DOHH2 (cell line): ENCODE measurements around the gene DUSP12.

Experiments
- H3F3A ChIP-seq: fragments of 200-600 bp; sonication (generic), shearing (Covaris generic); 2 replicates; pipeline ENCODE4 v1.6.0; 2016; ENCODE audit warnings: antibody characterized with exemption, mild to moderate bottlenecking; ENCODE audit not compliant: control insufficient read depth, insufficient read depth
- H3K27ac ChIP-seq: fragments of 200-600 bp; sonication (generic); 2 replicates; pipeline ENCODE4 v1.5.1; 2014; ENCODE audit warnings: low read depth, mild to moderate bottlenecking, low read length, moderate library complexity
- H3K27me3 ChIP-seq: fragments of 200-600 bp; sonication (generic); 2 replicates; pipeline ENCODE4 v1.6.1; 2014; ENCODE audit warnings: mild to moderate bottlenecking, low read length, mixed read lengths; ENCODE audit not compliant: control insufficient read depth
- H3K36me3 ChIP-seq: fragments of 200-600 bp; sonication (generic); 2 replicates; pipeline ENCODE4 v1.6.1; 2014; ENCODE audit warnings: mild to moderate bottlenecking, low read length, moderate library complexity, mixed read lengths; ENCODE audit not compliant: control insufficient read depth
- H3K4me1 ChIP-seq: fragments of 200-600 bp; sonication (generic); 2 replicates; pipeline ENCODE4 v1.6.1; 2014; ENCODE audit warnings: mild to moderate bottlenecking, low read length, mixed read lengths; ENCODE audit not compliant: control insufficient read depth
- H3K4me2 ChIP-seq: fragments of 200-600 bp; sonication (generic); 2 replicates; pipeline ENCODE4 v1.6.0; 2014; ENCODE audit warnings: mild to moderate bottlenecking, low read length, moderate library complexity
- H3K4me3 ChIP-seq: fragments of 200-600 bp; sonication (generic); 2 replicates; pipeline ENCODE4 v1.5.1; 2014; ENCODE audit warnings: mild to moderate bottlenecking, low read length, mixed read lengths
- H3K79me2 ChIP-seq: fragments of 200-600 bp; sonication (generic); 2 replicates; pipeline ENCODE4 v1.6.1; 2014; ENCODE audit warnings: mild to moderate bottlenecking, low read length, mixed read lengths; ENCODE audit not compliant: control insufficient read depth
- H3K9me2 ChIP-seq: fragments of 200-600 bp; sonication (generic); replicated peaks from 2 replicates; pipeline ENCODE4 v1.6.1; 2014; ENCODE audit warnings: mild to moderate bottlenecking, low read length, mixed read lengths; ENCODE audit not compliant: control insufficient read depth
- H3K9me3 ChIP-seq: fragments of 200-600 bp; sonication (generic); 2 replicates; pipeline ENCODE4 v1.6.1; 2014; ENCODE audit warnings: antibody characterized with exemption, low read length, mixed read lengths; ENCODE audit not compliant: control insufficient read depth, insufficient read depth
- H4K20me1 ChIP-seq: fragments of 200-600 bp; sonication (generic); 2 replicates; pipeline ENCODE4 v1.6.0; 2014; ENCODE audit warnings: low read depth, mild to moderate bottlenecking, antibody characterized with exemption, low read length, moderate library complexity; ENCODE audit not compliant: control insufficient read depth, insufficient read depth
- EZH2phosphoT487 ChIP-seq: fragments of 200-600 bp; sonication (generic); IDR thresholded peaks from 2 replicates; pipeline ENCODE4 v1.6.1; 2017; ENCODE audit warnings: borderline replicate concordance, mild to moderate bottlenecking, antibody characterized with exemption, low read length, moderate library complexity, mixed read lengths
- TF ChIP-seq, protein P1 (sequence below): fragments of 200-600 bp; sonication (generic); IDR thresholded peaks from one replicate; pipeline ENCODE4 v1.5.1; 2014; ENCODE audit warnings: antibody characterized with exemption, mild to moderate bottlenecking, low read depth, low read length; ENCODE audit not compliant: poor library complexity, severe bottlenecking

The DUSP12 gene

GRCh38 chr1:161739865-161740566 is 9.6 kb upstream of the DUSP12 start:
- peak overlapping the region; percentile 69 for H3K4me2 ChIP-seq
- H3F3A ChIP-seq = peaks cover 24% of the 10 kb centered on the region
- TF ChIP-seq, protein P1, sequence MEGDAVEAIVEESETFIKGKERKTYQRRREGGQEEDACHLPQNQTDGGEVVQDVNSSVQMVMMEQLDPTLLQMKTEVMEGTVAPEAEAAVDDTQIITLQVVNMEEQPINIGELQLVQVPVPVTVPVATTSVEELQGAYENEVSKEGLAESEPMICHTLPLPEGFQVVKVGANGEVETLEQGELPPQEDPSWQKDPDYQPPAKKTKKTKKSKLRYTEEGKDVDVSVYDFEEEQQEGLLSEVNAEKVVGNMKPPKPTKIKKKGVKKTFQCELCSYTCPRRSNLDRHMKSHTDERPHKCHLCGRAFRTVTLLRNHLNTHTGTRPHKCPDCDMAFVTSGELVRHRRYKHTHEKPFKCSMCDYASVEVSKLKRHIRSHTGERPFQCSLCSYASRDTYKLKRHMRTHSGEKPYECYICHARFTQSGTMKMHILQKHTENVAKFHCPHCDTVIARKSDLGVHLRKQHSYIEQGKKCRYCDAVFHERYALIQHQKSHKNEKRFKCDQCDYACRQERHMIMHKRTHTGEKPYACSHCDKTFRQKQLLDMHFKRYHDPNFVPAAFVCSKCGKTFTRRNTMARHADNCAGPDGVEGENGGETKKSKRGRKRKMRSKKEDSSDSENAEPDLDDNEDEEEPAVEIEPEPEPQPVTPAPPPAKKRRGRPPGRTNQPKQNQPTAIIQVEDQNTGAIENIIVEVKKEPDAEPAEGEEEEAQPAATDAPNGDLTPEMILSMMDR = no peak
- TF ChIP-seq EZH2phosphoT487 = no peak
- peak overlapping the region; percentile 57 for H3K4me3 ChIP-seq
- H4K20me1 ChIP-seq = no peaks in the 10 kb centered on the region
- no peaks in the 10 kb centered on the region for H3K9me2 ChIP-seq
- H3K9me3 ChIP-seq = no peaks in the 10 kb centered on the region
- H3K36me3 ChIP-seq = no peaks in the 10 kb centered on the region
- H3K79me2 ChIP-seq = no peaks in the 10 kb centered on the region
- H3K27ac ChIP-seq = peak overlapping the region; percentile 54
- H3K27me3 ChIP-seq = no peaks in the 10 kb centered on the region
- peaks cover 57% of the 10 kb centered on the region for H3K4me1 ChIP-seq

DNA sequence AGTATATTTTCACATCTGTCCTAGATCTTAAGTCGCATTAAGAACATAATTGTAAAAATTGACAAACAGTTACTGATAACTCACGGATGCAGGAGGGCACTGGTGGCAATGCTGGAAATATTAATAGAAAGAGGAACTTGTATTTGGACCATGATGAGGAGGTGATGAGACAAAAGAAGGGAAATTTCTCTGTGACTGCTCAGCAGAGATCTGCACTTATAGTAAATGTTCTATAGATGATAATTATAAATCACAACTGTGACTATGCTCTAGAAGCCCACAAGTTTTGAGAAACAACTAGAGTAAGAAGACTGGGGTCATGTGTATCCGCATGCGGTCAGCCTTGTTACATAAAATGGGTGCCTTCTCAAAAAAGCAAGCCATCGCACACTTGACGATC is 8.7 kb upstream of the DUSP12 start:
- H3K9me3 ChIP-seq = no peaks in the 10 kb centered on the region
- H3F3A ChIP-seq = peaks cover 24% of the 10 kb centered on the region
- peaks cover 54% of the 10 kb centered on the region for H3K4me1 ChIP-seq
- H3K27me3 ChIP-seq = no peaks in the 10 kb centered on the region
- peak overlapping the region; percentile 69 for H3K4me2 ChIP-seq
- no peak for TF ChIP-seq EZH2phosphoT487
- TF ChIP-seq, protein P1 = no peak
- H4K20me1 ChIP-seq = no peaks in the 10 kb centered on the region
- H3K4me3 ChIP-seq = peak overlapping the region; percentile 57
- peak overlapping the region; percentile 54 for H3K27ac ChIP-seq
- no peaks in the 10 kb centered on the region for H3K36me3 ChIP-seq
- H3K9me2 ChIP-seq = no peaks in the 10 kb centered on the region
- H3K79me2 ChIP-seq = no peaks in the 10 kb centered on the region

- no peaks in the 10 kb centered on the region for H3K27me3 ChIP-seq
- no peak overlapping the region for H3K4me2 ChIP-seq
- H3K36me3 ChIP-seq = no peaks in the 10 kb centered on the region
- no peak overlapping the region for H3K4me3 ChIP-seq
- no peaks in the 10 kb centered on the region for H4K20me1 ChIP-seq
- H3K79me2 ChIP-seq = no peaks in the 10 kb centered on the region
- H3F3A ChIP-seq = peaks cover 19% of the 10 kb centered on the region
- H3K9me2 ChIP-seq = no peaks in the 10 kb centered on the region
- no peaks in the 10 kb centered on the region for H3K9me3 ChIP-seq
- peaks cover 43% of the 10 kb centered on the region for H3K4me1 ChIP-seq
- no peak overlapping the region for H3K27ac ChIP-seq
- TF ChIP-seq, protein P1 = no peak
- TF ChIP-seq EZH2phosphoT487 = no peak
Observed at GRCh38 chr1:161743231-161743630, 6.4 kb upstream of the DUSP12 start.
